SK-N-SH treated with all-trans-retinoic acid at 6 μM for 48 hours (cell line): ENCODE results near the gene ARHGAP26.

Experiments
- ATAC-seq: fragments of 200-7000 bp; cut with Tn5 transposase; 3 replicates; pipeline ENCODE4 v1.9.1; 2020; ENCODE audit warnings: mild to moderate bottlenecking, moderate library complexity
- ARNTL ChIP-seq: fragments of 450-650 bp; formaldehyde crosslinking; IDR thresholded peaks from 2 replicates; pipeline ENCODE4 v1.5.0; 2020; ENCODE audit warnings: low read depth, mild to moderate bottlenecking, moderate library complexity, borderline replicate concordance
- BACH2 ChIP-seq: fragments of 250-450 bp; sonication (Bioruptor Pico); IDR thresholded peaks from 2 replicates; pipeline ENCODE4 v1.9.0; 2021; ENCODE audit warnings: mild to moderate bottlenecking, borderline replicate concordance
- CSRNP3 ChIP-seq: fragments of 250-450 bp; sonication (Bioruptor Pico); IDR thresholded peaks from 2 replicates; pipeline ENCODE4 v1.5.1; 2021; ENCODE audit warnings: mild to moderate bottlenecking, moderate library complexity
- ESRRG ChIP-seq: fragments of 250-450 bp; sonication (Bioruptor Pico); IDR thresholded peaks from 2 replicates; pipeline ENCODE4 v1.6.1; 2021; ENCODE audit warnings: mild to moderate bottlenecking
- GLIS3 ChIP-seq: fragments of 250-450 bp; sonication (Bioruptor Pico); IDR thresholded peaks from 2 replicates; pipeline ENCODE4 v1.5.0; 2020; ENCODE audit warnings: mild to moderate bottlenecking, moderate library complexity
- ISL1 ChIP-seq: fragments of 250-450 bp; sonication (Bioruptor Pico); IDR thresholded peaks from 2 replicates; pipeline ENCODE4 v2.1.2; 2022; ENCODE audit warnings: mild to moderate bottlenecking, moderate library complexity
- OSR1 ChIP-seq: fragments of 250-450 bp; sonication (Bioruptor Pico); IDR thresholded peaks from 2 replicates; pipeline ENCODE4 v1.8.0; 2022; ENCODE audit warnings: moderate library complexity, mild to moderate bottlenecking, inconsistent platforms
- PATZ1 ChIP-seq: fragments of 250-450 bp; sonication (Bioruptor Pico); IDR thresholded peaks from 2 replicates; pipeline ENCODE4 v1.8.0; 2020; ENCODE audit warnings: mild to moderate bottlenecking, moderate library complexity, borderline replicate concordance
- PPARA ChIP-seq: fragments of 250-450 bp; sonication (Bioruptor Pico); IDR thresholded peaks from 2 replicates; pipeline ENCODE4 v1.5.0; 2020; ENCODE audit warnings: mild to moderate bottlenecking, borderline replicate concordance
- RARB ChIP-seq: fragments of 250-450 bp; sonication (Bioruptor Pico); IDR thresholded peaks from 2 replicates; pipeline ENCODE4 v1.8.0; 2021; ENCODE audit warnings: mild to moderate bottlenecking, moderate library complexity
- SNAI2 ChIP-seq: fragments of 250-450 bp; sonication (Bioruptor Pico); IDR thresholded peaks from 2 replicates; pipeline ENCODE4 v1.5.0; 2020; ENCODE audit warnings: mild to moderate bottlenecking, moderate library complexity
- TCF4 ChIP-seq: fragments of 250-450 bp; sonication (Bioruptor Pico); IDR thresholded peaks from 2 replicates; pipeline ENCODE4 v1.8.0; 2021; ENCODE audit warnings: mild to moderate bottlenecking, moderate library complexity, borderline replicate concordance
- TOX ChIP-seq: fragments of 250-450 bp; sonication (Bioruptor Pico); IDR thresholded peaks from 2 replicates; pipeline ENCODE4 v1.8.0; 2021; ENCODE audit warnings: mild to moderate bottlenecking, moderate library complexity, borderline replicate concordance
- ZC3H10 ChIP-seq: fragments of 250-450 bp; sonication (Bioruptor Pico); IDR thresholded peaks from 2 replicates; pipeline ENCODE4 v1.5.1; 2021; ENCODE audit warnings: mild to moderate bottlenecking, moderate library complexity
- ZFP3 ChIP-seq: fragments of 250-450 bp; sonication (Bioruptor Pico); IDR thresholded peaks from 2 replicates; pipeline ENCODE4 v1.5.0; 2020; ENCODE audit warnings: mild to moderate bottlenecking, moderate library complexity
- ZFP30 ChIP-seq: fragments of 450-650 bp; formaldehyde crosslinking; IDR thresholded peaks from 2 replicates; pipeline ENCODE4 v1.5.0; 2022; ENCODE audit warnings: mild to moderate bottlenecking, moderate library complexity
- ZNF565 ChIP-seq: fragments of 450-650 bp; formaldehyde crosslinking; conservative IDR thresholded peaks from 2 replicates; pipeline ENCODE4 v1.5.0; 2020; ENCODE audit warnings: low read depth, mild to moderate bottlenecking, moderate library complexity
- ZNF70 ChIP-seq: fragments of 450-650 bp; formaldehyde crosslinking; IDR thresholded peaks from 2 replicates; pipeline ENCODE4 v1.5.0; 2020; ENCODE audit warnings: mild to moderate bottlenecking, moderate library complexity
- ZNF8 ChIP-seq: fragments of 450-650 bp; formaldehyde crosslinking; IDR thresholded peaks from 2 replicates; pipeline ENCODE4 v1.5.0; 2020; ENCODE audit warnings: mild to moderate bottlenecking, moderate library complexity
- TF ChIP-seq, protein P1 (sequence below): fragments of 250-450 bp; sonication (Bioruptor Pico); IDR thresholded peaks from 2 replicates; pipeline ENCODE4 v1.5.1; 2020; ENCODE audit warnings: low read depth, mild to moderate bottlenecking, moderate library complexity
- TF ChIP-seq, protein P2 (sequence below): fragments of 250-450 bp; sonication (Bioruptor Pico); IDR thresholded peaks from 2 replicates; pipeline ENCODE4 v1.8.0; 2021; ENCODE audit warnings: low read depth, mild to moderate bottlenecking, moderate library complexity, borderline replicate concordance
- TF ChIP-seq, protein P3 (sequence below): fragments of 250-450 bp; sonication (Bioruptor Pico); IDR thresholded peaks from 2 replicates; pipeline ENCODE4 v1.5.0; 2020; ENCODE audit warnings: mild to moderate bottlenecking, moderate library complexity

The ARHGAP26 gene

DNA sequence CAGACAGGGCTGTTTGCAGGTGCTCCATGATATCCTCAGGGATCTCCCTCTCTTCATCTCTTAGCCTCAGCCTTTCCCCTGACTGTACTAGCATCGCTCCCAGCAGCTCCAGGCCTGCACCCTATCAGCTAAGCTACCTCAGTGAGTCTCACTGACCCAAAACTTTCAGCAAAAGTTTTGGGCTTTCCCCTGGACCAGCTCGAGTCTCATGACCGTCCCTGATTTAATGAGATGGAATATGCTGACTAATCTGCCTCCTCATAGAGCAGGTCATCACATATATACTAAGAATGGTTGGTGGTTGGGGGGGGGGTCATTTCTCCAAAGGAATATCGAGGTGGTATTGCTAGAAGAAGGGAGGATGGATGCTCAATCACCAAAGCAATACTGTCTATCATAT is 481.8 kb downstream of the ARHGAP26 start (continued):
- TF ChIP-seq, protein P1, sequence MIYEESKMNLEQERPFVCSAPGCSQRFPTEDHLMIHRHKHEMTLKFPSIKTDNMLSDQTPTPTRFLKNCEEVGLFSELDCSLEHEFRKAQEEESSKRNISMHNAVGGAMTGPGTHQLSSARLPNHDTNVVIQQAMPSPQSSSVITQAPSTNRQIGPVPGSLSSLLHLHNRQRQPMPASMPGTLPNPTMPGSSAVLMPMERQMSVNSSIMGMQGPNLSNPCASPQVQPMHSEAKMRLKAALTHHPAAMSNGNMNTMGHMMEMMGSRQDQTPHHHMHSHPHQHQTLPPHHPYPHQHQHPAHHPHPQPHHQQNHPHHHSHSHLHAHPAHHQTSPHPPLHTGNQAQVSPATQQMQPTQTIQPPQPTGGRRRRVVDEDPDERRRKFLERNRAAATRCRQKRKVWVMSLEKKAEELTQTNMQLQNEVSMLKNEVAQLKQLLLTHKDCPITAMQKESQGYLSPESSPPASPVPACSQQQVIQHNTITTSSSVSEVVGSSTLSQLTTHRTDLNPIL (CRISPR knock-in tag) = no peak
- TF ChIP-seq SNAI2 (no peak), ZFP30 (CRISPR knock-in tag) (no peak), ZNF8 (CRISPR knock-in tag) (no peak), BACH2 (CRISPR knock-in tag) (no peak), ZFP3 (CRISPR knock-in tag) (no peak), TCF4 (CRISPR knock-in tag) (no peak), ARNTL (no peak)
- TF ChIP-seq, all 23 proteins: peak for 0

- ATAC-seq = no peak
- TF ChIP-seq ISL1 (CRISPR knock-in tag) (no peak), TOX (no peak), ZNF565 (CRISPR knock-in tag) (no peak), SNAI2 (no peak), ESRRG (CRISPR knock-in tag) (no peak), GLIS3 (no peak), BACH2 (CRISPR knock-in tag) (no peak), TCF4 (CRISPR knock-in tag) (no peak)
- TF ChIP-seq, protein P2, sequence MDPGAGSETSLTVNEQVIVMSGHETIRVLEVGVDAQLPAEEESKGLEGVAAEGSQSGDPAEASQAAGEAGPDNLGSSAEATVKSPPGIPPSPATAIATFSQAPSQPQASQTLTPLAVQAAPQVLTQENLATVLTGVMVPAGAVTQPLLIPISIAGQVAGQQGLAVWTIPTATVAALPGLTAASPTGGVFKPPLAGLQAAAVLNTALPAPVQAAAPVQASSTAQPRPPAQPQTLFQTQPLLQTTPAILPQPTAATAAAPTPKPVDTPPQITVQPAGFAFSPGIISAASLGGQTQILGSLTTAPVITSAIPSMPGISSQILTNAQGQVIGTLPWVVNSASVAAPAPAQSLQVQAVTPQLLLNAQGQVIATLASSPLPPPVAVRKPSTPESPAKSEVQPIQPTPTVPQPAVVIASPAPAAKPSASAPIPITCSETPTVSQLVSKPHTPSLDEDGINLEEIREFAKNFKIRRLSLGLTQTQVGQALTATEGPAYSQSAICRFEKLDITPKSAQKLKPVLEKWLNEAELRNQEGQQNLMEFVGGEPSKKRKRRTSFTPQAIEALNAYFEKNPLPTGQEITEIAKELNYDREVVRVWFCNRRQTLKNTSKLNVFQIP = no peak
Observed at GRCh38 chr5:143254819-143255218, 484.6 kb downstream of the ARHGAP26 start.

- no peak for TF ChIP-seq CSRNP3 (CRISPR knock-in tag)
- no peak for TF ChIP-seq ARNTL
- TF ChIP-seq, protein P1 (CRISPR knock-in tag) = no peak
- no peak for TF ChIP-seq BACH2 (CRISPR knock-in tag)
- TF ChIP-seq, protein P3, sequence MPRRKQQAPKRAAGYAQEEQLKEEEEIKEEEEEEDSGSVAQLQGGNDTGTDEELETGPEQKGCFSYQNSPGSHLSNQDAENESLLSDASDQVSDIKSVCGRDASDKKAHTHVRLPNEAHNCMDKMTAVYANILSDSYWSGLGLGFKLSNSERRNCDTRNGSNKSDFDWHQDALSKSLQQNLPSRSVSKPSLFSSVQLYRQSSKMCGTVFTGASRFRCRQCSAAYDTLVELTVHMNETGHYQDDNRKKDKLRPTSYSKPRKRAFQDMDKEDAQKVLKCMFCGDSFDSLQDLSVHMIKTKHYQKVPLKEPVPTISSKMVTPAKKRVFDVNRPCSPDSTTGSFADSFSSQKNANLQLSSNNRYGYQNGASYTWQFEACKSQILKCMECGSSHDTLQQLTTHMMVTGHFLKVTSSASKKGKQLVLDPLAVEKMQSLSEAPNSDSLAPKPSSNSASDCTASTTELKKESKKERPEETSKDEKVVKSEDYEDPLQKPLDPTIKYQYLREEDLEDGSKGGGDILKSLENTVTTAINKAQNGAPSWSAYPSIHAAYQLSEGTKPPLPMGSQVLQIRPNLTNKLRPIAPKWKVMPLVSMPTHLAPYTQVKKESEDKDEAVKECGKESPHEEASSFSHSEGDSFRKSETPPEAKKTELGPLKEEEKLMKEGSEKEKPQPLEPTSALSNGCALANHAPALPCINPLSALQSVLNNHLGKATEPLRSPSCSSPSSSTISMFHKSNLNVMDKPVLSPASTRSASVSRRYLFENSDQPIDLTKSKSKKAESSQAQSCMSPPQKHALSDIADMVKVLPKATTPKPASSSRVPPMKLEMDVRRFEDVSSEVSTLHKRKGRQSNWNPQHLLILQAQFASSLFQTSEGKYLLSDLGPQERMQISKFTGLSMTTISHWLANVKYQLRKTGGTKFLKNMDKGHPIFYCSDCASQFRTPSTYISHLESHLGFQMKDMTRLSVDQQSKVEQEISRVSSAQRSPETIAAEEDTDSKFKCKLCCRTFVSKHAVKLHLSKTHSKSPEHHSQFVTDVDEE (CRISPR knock-in tag) = no peak
- TF ChIP-seq PPARA (CRISPR knock-in tag) = no peak
- no peak for TF ChIP-seq ESRRG (CRISPR knock-in tag)
- TF ChIP-seq SNAI2 = no peak
- no peak for TF ChIP-seq GLIS3
- no peak for TF ChIP-seq TOX
- no peak for TF ChIP-seq OSR1 (CRISPR knock-in tag)
- TF ChIP-seq, protein P2 = no peak
- no peak for TF ChIP-seq ZFP30 (CRISPR knock-in tag)
- no peak for TF ChIP-seq RARB
- no peak for TF ChIP-seq ZFP3 (CRISPR knock-in tag)
- TF ChIP-seq ZNF70 (CRISPR knock-in tag) = no peak
- no peak for TF ChIP-seq PATZ1
- no peak for TF ChIP-seq ZC3H10 (CRISPR knock-in tag)
- TF ChIP-seq ZNF8 (CRISPR knock-in tag) = no peak
- no peak for TF ChIP-seq ISL1 (CRISPR knock-in tag)
- ATAC-seq = peak; percentile 64; the same call in 2 of the 3 replicates
Observed at GRCh38 chr5:143258559-143259253, 488.5 kb downstream of the ARHGAP26 start.
